Inferior parietal cortex (tissue), 1 donor: ENCODE data around the gene THADA.

Source experiments
- DNase-seq: peaks from one replicate; pipeline ENCODE4 v3.0.0-alpha.2; 2016; ENCODE audit errors: extremely low spot score

THADA gene

DNA sequence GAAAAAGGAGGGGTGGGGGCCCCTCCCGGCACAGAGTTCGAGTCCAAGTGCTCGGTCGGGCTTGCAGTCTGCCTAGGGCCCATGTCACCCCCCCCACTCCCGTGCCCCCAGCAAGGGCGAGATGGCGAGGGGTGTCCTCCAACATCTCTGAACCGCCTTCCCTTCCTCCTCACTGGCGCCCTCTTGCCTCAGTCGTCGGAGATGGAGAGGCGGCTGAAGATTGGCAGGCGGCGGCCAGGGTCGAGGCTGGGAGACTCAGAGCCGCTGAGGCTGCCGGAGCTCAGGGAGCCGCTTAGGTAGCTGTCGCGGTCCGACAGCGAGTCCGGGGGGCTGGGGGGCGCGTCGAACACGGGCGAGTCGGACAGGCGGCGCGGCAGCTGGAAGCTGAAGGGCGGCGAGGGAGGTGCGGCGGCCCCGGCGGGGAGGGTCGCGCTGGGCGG lies 371.7 kb downstream of the THADA start:
- DNase-seq, result peak; percentile 47

DNA sequence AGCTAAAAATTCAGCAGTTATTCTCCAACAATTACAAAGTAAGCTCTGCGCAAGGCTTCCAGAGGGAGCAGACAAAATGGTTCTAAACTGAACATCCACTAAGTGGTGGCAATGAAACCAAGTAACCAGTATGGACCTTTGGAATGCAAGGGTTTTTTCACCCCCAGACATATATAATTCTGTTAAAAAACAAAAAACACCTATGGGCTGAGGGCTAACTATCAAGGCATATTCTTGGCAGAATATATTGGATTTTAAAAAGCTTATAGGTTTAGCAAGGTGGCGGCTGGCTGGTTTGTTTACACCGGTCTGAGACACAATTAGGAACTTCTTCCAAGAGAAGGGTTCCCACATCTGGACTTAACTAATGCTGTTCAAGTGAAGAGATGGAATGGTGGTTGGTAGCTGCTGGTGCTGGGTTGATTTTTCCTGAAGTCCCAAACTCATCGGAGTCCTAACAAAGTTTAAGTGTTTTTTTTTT lies 372.3 kb downstream of the THADA start:
- no peak for DNase-seq

DNA sequence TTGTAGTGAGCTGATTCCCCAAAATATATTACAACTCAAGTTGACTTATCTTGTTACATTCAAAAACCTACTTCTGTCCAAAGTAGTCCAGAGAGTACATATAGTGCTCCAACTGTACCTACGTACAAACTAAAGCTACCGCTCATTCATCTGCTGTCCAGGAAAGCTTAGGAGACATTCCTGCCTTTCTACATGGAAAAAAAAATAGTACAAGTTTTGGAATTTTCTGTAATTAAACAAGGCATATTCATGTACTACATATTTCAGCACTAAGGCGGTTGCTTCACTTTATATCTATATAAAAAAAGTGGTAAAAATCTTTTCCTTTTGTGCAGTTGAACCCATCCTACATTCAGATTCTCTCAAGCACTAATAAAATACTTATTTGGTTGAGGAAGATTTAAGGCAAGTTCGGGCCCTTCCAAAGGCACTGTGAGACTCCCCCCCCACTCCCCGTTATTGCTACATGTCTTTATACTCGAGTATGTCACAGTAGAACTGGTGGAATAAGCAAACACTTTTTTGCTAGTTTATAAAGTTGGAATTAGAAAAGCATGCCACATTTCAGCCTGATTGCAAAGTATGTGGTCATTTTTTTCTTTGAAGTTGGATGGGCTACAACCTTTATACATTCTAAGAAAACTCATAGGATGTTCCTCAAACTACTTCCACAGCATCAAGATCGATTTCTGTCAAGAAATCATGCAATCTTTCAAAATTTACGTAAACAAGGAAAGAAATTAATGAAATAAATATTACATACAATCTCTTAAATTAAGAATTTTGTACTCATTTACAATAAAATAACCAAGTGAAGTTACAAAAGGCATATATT lies 373.1 kb downstream of the THADA start:
- no peak for DNase-seq

DNA sequence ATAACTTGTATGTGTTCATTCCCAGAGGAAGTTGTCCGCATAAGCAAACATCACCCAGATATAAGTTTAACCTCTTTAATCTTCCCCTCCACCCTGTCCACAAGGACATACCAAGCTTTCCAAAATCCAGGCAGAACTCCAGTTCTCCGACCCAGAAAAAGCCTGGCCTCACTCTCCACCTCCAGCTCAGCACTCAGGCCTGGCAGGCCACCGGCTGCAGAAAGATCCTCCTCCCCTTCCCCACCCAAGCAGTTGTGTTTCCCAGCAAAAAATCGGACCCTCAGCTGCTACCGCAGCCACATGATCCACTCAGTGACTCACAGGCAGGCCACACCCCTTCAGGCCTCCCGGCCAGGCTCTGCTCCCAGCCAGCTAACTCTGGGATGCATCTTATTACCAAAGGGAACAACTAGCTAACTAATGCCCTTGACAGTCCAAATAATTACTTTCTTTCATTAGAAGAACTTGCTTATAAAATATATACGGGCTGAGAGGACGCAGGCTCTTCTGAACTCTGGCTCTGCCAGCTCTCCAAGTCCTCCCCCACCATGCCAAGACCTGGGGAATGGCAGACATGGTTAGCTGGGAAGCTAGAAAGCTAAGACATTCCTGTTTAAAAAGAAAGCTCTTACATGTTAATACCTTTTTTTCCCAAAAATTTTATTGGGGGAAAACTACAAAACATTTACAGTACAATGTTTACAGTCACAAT lies 373.9 kb downstream of the THADA start:
- peak; percentile 83 for DNase-seq

DNA sequence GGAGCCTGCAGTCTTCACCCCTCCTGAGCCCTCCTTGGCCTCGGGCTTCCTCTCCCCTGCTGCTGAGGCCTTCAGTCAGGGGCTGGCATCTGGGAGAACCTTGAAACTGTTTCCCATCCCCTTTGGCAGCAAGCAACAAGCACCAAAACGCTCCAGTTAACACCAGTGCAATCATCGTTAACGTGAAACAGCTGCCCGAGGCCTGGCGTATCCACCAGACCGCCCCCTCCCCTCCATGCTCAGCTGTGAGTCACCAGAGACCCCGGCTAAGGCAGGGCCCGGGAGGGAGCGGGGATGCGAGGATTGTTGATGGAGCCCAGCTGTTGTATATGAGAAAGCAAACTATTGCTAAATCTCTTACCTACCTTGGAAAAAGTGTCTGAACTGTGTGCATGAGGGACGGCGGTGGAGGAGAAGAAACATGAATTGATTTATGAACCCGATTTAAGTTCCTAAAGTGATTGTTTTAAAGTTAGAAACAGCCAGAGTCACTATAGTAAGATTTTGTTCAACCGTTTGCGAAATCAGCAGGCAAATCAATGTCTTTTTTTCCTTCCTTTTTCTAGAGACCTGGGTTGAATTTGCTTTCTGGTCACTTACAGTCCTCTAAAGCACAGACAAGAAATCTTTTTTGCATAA lies 374.6 kb downstream of the THADA start:
- DNase-seq, result no peak

DNA sequence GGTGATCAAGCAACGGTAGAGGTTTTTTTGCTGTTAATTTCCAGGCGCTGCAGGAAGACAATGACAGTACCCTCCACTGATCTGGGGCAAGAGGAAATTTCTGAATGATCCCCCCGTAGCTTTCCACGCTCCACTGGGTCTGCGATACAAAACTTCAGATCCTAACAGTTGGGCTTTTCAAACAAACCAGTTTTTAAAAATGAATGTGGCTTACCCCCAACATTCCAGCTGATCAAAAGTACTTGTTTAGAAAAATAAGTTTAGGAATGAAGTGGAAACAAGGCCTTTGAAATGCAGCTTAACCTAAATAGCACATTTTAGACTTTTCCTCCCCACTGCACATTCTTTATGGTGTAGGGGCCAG lies 375.1 kb downstream of the THADA start:
- DNase-seq, result no peak

DNA sequence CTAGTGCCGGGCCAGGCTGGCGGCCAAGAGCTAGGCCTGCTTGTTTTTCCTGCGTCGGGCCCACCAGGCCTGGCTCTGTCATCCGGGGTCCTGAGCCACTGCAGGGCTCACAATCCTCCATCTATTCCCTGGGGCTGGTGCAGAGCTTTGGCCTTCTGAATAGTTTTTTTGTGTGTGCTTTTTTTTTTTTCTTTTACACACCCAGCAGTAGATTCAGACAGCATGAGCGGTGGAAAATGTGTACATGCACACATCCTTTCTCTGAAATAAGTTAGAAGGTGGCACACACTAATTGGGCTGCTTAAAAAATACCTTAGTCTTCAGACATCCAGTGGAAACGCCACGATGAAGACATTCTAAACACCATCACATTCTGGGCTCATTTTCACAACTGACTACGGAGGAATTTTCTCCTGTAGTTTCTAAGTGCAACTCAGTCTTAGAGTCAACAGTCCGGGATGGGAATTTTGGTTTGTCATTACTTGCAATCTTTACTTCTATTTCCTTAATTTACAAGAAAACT lies 375.5 kb downstream of the THADA start:
- no peak for DNase-seq

DNA sequence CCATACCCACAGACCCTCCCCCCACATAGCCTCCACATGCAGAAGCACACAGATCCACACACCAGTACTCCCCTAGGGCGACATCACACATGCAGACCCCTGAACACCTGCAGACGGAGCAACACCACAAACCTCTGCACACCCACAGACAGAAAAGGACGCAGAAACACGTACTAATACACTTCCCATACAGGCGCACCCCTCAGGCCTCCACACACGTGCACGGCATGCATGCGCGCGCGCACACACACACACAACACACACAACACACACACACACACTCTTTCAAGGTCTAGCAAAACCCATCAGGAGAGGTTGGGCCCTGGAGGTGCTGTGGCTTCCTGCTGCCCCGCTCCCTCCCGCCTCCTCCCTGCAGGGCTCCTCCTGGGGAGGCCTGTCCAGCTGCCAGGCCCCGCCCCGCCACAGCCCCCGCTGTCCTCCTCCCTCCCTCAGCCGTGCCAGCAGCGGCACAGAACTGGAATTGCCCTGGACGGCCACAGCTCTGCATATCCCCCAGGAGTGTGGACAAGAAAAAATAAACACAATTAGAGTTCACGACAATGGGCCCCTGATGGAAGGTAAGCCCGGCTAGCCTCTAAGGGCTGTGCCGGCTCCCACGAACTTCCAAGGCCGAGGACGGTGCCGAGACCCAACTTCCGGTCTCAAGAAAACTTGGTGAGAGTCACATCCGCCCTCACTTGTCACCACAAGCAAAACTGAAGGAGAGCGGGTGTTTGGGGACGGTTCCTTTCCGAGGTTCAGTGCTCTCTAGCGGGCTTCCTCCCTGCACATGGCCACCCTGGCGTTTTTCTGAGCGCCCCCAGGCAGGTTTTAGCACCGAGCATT lies 376.2 kb downstream of the THADA start:
- peak; percentile 78 for DNase-seq

DNA sequence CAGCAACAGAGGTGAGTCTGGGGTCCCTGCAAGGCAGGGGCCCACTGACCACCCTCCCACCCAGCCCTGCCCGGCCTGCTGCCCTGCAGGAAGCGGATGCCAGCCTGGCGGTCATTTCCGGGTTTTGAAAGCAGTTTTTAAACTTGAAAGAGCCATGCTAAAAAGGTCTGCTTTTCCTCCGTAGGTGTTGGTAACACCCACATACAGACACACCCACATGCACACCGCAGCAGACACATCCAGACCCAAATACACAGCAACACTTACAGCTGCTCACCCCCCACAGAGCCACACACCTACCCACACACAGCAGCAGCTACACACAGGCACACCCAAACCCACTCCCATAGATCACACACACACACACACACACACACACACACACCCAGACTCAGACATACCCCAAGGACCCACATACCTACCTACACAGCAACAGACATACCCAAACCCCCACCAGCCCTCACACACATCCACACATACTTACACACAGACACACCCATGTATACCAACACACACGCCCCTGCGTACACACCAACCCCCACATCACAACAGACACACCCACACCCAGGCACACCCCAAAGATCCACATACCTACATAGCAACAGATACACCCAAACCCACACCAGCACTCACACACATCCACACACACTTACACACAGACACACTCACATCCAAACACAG lies 377.0 kb downstream of the THADA start:
- no peak for DNase-seq

DNA sequence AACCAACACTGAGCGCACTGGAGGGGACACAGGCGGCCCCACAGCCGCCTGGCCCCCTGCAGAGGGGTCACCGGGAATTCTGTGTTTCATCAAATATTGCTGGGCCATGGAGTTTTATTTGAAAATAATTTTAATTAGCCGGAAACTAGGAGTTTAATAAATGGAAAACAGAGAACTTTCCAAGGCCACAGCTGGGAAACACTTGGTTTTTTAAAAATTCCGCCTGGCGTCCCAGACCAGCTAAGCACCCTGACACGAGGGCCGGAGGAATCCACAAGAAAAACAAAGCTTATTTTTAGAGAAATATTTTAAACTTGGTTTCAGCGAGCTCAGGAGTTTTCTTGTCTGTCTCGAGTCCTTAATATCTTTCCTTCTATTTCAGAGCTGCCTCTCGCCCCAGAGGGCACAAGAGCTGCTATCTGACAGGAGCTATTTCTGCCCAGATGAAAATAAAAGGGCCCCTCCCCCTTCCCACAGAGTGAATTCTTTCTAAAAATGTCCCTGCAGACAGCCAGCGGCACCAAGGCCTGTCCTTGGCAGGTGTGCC lies 377.6 kb downstream of the THADA start:
- DNase-seq, result no peak

DNA sequence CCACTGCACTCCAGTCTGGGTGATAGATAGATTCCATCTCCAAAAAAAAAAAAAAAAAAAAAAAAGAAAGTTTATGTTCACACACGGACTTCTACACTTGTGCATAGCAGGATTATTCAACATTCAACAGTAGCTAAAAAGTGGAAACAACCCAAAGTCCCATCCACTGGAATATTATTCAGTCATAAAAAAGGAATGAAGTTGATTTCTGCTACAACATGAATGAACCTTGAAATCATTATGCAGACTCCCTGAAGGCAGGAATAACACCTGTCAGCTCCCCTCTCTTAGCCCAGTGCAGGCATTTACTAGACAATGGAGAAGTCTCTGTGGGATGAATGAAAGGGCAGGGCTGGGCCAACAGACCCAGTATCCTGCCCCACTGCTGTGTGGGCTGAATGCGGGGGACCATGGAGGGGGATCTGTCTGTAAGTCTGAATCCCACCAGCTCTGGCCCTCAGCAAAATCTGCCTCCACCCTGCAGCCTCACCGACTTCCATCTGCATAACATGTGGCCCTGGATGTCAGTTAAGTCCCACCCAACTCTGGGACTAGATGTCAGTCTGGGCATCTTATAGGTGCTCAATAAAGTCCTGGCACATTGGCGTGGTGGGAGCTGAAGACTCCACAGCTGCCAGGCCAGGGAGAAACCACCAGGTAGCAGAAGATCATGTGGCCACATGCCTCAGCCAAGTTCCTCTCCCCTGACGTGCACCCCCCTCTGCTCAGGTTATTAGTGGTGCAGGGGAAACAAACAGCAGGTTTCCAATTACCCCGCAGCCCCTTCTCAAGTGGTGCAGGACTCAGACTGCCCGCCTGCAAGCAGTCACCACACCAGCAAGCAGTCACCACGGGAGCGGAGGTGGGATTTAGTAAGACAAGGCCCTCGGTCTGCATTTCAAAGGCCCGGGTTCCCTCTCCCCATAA lies 378.3 kb downstream of the THADA start:
- no peak for DNase-seq

DNA sequence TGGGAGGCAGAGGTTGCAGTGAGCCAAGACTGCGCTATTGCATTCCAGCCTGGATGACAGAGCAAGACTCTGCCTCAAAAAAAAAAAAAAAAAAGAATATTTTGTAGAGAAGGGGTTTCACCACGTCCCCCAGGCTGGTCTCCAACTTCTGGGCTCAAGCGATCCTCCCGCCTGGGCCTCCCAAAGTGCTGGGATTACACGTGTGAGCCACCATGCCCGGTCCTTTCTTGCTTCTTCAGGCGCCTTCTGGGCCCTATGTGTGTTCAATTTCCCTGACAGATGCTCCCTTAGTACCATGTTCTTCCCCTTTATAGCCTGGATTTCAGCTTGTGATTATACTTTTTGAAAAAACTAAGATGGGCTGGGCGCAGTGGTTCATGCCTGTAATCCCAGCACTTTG lies 379.2 kb downstream of the THADA start:
- DNase-seq, result no peak

DNA sequence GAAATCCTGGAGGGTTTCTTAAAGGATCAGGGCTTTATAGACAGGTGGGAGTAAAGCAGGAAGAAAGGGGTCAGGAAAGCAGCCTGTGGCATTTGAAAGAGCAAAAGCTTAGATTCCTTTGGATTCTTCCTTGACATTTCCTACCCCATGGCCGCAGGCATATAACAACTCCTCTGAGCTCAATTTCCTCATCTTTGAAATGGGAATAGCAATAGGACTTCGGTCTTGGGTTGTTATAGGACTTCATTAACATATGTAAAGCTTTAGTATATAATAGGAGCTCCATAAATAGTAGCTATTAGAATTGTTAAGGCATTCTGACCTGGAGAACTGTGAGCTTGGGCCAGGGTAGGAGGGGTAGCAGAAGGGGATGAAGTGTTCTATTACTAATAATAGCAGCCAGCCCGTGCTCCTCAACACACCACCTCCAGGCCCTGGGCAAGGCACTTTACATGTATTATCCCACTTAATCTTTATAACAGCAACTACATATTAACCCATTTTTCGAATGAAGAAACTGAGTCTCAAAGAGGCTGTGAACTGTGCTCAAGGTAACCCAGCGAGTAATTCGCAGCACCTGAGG lies 380.1 kb downstream of the THADA start:
- DNase-seq, result no peak

DNA sequence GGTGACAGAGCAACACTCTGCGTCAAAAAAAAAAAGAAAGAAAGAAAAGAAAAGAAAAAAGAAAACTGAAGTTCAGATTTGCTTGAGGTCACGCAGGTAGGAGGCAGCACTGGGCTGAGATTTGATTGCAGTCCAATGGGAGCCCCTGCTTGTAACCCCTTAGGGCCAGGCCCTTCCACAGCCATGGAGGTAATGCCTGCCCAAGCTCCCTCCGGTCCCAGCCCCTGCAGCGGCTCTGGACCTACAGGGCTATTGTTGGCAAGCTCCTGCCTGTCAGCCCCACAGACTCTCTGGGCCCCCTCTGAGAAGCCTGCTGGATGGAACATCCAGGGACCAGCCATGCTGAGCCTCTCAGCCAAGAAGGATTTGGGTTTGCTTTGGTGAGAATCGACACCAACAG lies 381.6 kb downstream of the THADA start:
- DNase-seq, result no peak

DNA sequence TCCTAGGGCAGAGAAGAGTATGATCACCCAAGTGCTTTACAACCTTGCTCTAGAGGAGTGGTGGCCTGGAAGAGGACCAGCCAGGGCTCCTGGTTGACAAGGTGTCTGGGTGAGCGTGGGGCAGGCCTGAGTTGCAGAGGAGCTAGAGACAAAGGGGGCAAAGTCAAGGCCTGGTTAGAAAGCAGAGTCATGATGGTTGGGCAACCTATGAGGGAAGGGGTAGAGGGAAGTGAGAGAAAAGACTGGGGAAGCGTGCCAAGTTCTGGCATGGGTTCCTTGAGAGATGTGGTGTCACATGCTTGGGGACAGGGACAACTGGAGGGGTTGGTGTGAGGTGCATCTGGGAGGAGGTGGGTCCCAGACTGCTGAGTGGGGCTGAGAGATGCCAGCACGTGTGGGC lies 382.9 kb downstream of the THADA start:
- no peak for DNase-seq

DNA sequence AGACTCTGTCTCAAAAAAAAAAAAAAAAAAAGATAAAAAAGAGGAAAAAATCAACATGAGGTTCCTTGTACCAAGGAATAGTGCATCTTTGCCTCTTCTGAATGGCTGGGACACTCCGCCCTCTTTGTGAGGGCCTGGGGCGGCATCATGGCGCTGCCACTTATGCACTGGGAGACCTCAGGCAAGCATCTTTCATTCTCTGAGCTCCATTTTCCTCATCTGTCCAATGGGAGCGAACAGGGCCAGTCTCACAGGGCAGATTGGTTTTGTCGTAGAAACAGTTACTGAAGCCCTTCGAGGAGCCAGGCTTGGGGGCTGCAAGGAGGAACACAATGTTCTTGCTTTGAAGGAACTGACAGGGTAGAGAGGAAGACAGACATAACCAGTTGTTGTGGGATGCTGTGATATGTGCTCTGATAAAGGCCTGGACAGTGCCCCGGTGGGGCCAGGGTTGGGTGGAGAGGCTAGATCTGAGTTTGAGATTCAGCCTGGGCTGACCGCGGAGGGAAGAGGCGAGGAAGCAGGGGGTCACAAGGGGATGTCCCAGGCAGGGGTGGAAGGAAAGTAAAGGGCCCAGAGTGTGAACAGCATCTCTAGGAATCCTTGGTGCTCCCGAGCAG lies 383.5 kb downstream of the THADA start:
- DNase-seq, result no peak

DNA sequence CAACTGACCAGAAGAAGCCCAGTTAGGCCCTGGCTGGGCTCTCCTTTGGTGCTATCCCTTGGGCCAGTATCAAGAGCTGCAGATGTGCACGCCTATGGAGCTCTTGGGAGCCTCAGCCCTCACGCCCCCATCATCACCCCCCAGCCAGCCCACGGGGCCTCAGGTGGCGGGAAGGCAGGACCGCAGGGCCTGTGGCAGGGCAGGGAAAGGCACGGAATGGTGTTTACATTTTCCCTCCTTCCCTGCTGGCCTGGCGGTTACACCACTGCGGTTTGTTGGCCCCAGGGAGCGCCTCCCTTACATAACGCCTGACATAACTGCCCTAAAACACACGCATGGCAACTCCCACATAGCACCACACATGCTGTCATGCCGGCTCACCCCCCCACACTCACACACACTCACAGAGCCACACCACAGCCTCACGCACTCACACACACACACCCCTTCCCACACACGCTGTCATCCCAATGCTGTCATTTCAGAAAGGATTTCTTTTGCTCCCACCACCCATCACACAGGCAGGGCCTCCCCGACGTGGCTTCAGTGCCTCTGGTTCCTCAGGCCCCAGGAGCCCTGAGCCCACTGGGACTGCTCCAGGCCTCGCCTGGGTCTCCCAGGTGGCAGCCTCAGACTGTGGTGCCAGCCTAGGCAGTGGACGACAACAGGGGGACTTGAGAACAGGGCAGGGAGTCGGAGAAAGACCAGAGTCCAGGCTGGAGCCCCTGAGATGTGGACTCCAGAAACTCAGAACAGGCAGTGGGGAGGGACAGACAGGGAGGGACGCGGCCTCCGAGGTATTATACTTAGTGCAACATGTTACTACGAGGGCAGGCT lies 385.2 kb downstream of the THADA start:
- DNase-seq, result no peak

DNA sequence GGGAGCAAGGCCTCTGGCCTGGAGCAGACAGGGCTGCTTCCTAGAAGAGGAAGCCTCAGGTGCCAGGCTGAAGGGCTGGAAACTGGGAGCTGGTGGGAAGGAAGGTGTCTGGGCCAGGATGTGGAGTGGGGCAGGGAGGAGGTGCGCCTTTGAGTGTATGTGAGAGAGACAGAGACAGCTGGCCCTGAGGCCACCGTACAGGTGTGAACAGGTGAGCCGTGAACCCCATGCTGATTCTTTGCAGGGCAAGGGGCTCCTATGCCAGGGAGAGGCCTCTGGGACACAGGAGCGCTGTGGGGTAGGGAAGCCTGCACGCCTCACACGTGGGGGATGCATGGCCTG lies 385.7 kb downstream of the THADA start:
- no peak for DNase-seq
